Heart right ventricle (tissue), 16 donors: Measurements from ENCODE around the gene NR2E3. TPM values are rescaled to one million over a fixed set of nuclear protein-coding genes. Genes with fewer than 3 reads are reported as not detected.

Experiments
- ATAC-seq, 8 donors: fragments of 200-7000 bp; cut with Tn5 transposase; one replicate each; pipeline ENCODE4 v1.9.1; 2020; ENCODE audit warnings: mild to moderate bottlenecking in 8 of 8, moderate library complexity in 8 of 8, moderate number of reproducible peaks in 1 of 8
- DNase-seq, 2 donors: peaks; one replicate each; pipeline ENCODE4 v3.0.0-alpha.2; 2020
- H3K27ac ChIP-seq, 10 donors: fragments of 200-600 bp; sonication (generic) in 2 of 10; one replicate each; pipeline versions ENCODE4 v1.5.0 to v1.8.0; 2020 to 2022; ENCODE audit warnings: mild to moderate bottlenecking in 3 of 10
- H3K27me3 ChIP-seq, 7 donors: fragments of 200-600 bp; one replicate each; pipeline ENCODE4 v1.8.0; 2021 to 2022; ENCODE audit warnings: mild to moderate bottlenecking in 2 of 7
- H3K36me3 ChIP-seq, 9 donors: fragments of 200-600 bp; sonication (generic) in 1 of 9; one replicate each; pipeline versions ENCODE4 v1.5.0 to v1.8.0; 2020 to 2022; ENCODE audit warnings: mild to moderate bottlenecking in 2 of 9
- H3K4me1 ChIP-seq, 9 donors: fragments of 200-600 bp; sonication (generic) in 1 of 9; one replicate each; pipeline versions ENCODE4 v1.5.0 to v1.8.0; 2020 to 2022; ENCODE audit warnings: mild to moderate bottlenecking in 4 of 9
- H3K4me3 ChIP-seq, 10 donors: fragments of 200-600 bp; sonication (generic) in 2 of 10; one replicate each; pipeline versions ENCODE4 v1.5.0 to v1.8.0; 2020 to 2022; ENCODE audit warnings: mild to moderate bottlenecking in 7 of 10, moderate library complexity in 2 of 10
- H3K9me3 ChIP-seq, 11 donors: fragments of 200-600 bp in 10 of 11; sonication (generic) in 2 of 11; one replicate each; pipeline versions ENCODE4 v1.5.0 to v1.8.0; 2013 to 2022; ENCODE audit warnings: mild to moderate bottlenecking in 2 of 11, control low read depth in 1 of 11, moderate library complexity in 1 of 11
- WGBS, 2 donors: extraction: QIAGEN DNeasy Blood & Tissue Kit; methylation state at CpG; one replicate each; pipeline ENCODE4 v1.1.7; 2013; ENCODE audit warnings: inconsistent platforms in 1 of 2; 5-methylcytosine and 5-hydroxymethylcytosine counted together
- intact Hi-C, 10 donors: fragments of 100-400 bp; cut with DNase I; formaldehyde crosslinking; loops; one replicate each; pipeline versions ENCODE4 v1.11.1 to v1.14.2; 2022
- polyA plus RNA-seq, 2 donors: library from polyadenylated mRNA; stranded (reverse); fragments of 200-250 nt; gene quantifications; one replicate each; pipeline ENCODE4 v1.2.3, GENCODE V29; 2013
- total RNA-seq, 10 donors: library from RNA; stranded (reverse); fragmentation: NEBNext Ultra II Directional in 3 of 10; extraction: Animal tissue kit (Norgen Biotek cat#: 25700) in 3 of 10; gene quantifications; one replicate each; pipeline versions ENCODE4 v1.2.1 to v1.2.4, GENCODE V29; 2021 to 2023
- TF ChIP-seq, protein P1 (sequence below), 9 donors: fragments of 200-600 bp; sonication (generic) in 2 of 9; IDR thresholded peaks; one replicate each; pipeline versions ENCODE4 v1.5.0 to v1.8.0; 2021 to 2022; ENCODE audit warnings: antibody characterized with exemption in 9 of 9, mild to moderate bottlenecking in 5 of 9, moderate library complexity in 1 of 9
- donor health status: Arrhythmogenic right ventricular cardiomyopathy.
- donor health status: ischemic (EF 13 %, LVEDD 7.1; RV severe dilation, severe dysfunction).
- donor health status: healthy with polysubstance abuse.
- donor health status: DM: no; HTN: yes; CAD: no.
- donor health status: DM: no; HTN: no; CAD: no.
- donor health status: ischemic (EF 25% LVEDD 6.9; RV normal size, moderate dysfunction).
- donor health status: ischemic (EF 25% LVEDD 5.7; RV mildly dilated, moderate dysfunction).
- donor health status: healthy.
- donor health status: DM: yes; HTN: yes; CAD: no.
- donor health status: Ischemic cardiomyopathy.
- donor health status: ischemic (EF 35%, LVEDD 5.7; RV mildly dilated, moderate dysfunction).
- donor health status: nonischemic (EF 11% LVEDD 7.7; RV severe dilation, severe dysfunction).
- donor health status: DM: yes; HTN: yes; CAD: no.
- donor health status: PGD.
- donor health status: ischemic (EF 29% LVEDD 5.4; RV normal size, mild dysfunction).
- donor health status: nonischemic (EF 23%, LVEDD 6.1; RV moderate dilation, normal function).

NR2E3 gene
- total and polyA plus RNA-seq, 12 donors = 0.04 to 0.26 (median 0.13) TPM; not detected in 8

DNA sequence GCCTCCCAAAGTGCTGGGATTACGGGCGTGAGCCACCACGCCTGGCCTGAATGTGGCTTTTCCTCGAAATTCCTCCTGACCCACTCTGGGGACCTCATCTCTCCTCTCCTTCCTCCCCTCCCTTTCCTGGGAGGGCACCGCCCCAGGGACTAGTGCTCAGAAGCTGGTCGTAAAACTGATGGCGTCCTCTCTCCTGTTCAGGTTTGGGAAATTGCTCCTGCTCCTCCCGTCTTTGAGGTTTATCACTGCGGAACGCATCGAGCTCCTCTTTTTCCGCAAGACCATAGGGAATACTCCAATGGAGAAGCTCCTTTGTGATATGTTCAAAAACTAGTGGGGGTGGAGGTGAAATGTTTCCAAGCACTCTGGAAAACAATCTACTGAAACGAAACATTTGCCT is 7.0 kb downstream of the NR2E3 start:
- intact Hi-C loops = no loop called here
- DNase-seq = no peak
- no peak overlapping the region for H3K27ac ChIP-seq
- no peak overlapping the region for H3K4me3 ChIP-seq
- WGBS, 2 donors = 93 to 96% methylated on average over 13 of the region's 13 CpGs
- peaks cover 0 to 38% (median 11%) of the 10 kb centered on the region in 11 donors for H3K9me3 ChIP-seq
- TF ChIP-seq, protein P1, sequence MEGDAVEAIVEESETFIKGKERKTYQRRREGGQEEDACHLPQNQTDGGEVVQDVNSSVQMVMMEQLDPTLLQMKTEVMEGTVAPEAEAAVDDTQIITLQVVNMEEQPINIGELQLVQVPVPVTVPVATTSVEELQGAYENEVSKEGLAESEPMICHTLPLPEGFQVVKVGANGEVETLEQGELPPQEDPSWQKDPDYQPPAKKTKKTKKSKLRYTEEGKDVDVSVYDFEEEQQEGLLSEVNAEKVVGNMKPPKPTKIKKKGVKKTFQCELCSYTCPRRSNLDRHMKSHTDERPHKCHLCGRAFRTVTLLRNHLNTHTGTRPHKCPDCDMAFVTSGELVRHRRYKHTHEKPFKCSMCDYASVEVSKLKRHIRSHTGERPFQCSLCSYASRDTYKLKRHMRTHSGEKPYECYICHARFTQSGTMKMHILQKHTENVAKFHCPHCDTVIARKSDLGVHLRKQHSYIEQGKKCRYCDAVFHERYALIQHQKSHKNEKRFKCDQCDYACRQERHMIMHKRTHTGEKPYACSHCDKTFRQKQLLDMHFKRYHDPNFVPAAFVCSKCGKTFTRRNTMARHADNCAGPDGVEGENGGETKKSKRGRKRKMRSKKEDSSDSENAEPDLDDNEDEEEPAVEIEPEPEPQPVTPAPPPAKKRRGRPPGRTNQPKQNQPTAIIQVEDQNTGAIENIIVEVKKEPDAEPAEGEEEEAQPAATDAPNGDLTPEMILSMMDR (IDR thresholded peaks at IDR 0.05) = no peak
- no peaks in the 10 kb centered on the region for H3K27me3 ChIP-seq
- ATAC-seq = no peak
- peaks cover 0 to 15% (median 6%) of the 10 kb centered on the region in 9 donors for H3K36me3 ChIP-seq
- peaks cover 0 to 4% (median 0%) of the 10 kb centered on the region in 9 donors for H3K4me1 ChIP-seq

DNA sequence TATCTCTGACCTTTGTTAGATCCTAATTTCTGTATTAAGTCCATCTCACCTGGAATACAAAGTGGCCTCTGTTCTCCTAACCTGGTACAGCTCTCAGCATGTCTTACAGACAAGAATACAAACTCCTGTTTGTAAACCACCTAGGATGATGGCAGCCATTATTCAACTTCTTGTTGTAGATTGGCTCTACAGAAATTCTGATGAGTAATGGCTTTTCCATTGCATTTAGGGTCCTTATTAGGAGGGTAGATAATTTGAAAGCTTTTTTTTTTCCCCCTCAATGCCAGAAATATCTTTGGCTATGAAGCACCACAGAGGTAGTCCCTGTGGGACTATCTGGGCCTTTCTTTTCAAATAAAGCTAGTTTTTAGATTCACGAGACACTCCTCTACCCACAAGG is 9.8 kb downstream of the NR2E3 start:
- no peaks in the 10 kb centered on the region for H3K4me1 ChIP-seq
- no peak overlapping the region for H3K4me3 ChIP-seq
- no peak overlapping the region for H3K27ac ChIP-seq
- H3K36me3 ChIP-seq = peaks cover 0 to 42% (median 16%) of the 10 kb centered on the region in 9 donors
- intact Hi-C loops = no loop called here
- 93 to 97% methylated on average over 1 of the region's 1 CpG for WGBS, 2 donors
- H3K9me3 ChIP-seq = peaks cover 0 to 54% (median 19%) of the 10 kb centered on the region in 11 donors
- no peak for DNase-seq
- TF ChIP-seq, protein P1 (IDR thresholded peaks at IDR 0.05) = no peak
- no peaks in the 10 kb centered on the region for H3K27me3 ChIP-seq
- no peak for ATAC-seq

DNA sequence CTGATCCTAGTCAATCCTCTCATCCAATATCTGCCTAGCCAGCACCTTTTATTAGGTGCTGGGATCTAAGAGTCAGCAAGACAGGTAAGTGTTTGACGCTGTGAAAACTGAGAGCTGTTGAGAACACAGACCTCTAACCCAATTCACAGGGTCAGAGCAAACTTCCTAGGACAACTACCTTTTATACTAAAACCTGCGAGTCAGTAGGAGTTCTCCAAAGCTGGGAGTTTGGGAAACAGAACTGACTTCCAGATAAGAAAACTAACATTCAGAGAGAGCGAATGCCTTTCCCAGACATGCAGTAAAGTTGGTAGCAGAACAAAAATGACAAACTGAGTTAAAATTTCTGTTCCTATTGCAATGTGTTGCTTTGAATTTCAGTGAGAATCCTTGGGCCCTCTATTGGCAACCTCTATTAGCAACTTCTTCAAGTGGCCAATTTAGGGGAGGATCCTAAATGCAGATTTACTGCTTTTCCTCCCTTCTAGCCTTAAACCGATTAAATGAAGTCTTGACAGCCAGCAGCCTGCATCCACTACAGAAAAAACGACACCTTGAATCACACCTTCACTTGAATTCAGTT is 11.3 kb downstream of the NR2E3 start:
- ATAC-seq (no peak), DNase-seq (no peak)
- peaks cover 0 to 58% (median 24%) of the 10 kb centered on the region in 9 donors for H3K36me3 ChIP-seq
- no peak overlapping the region for H3K4me3 ChIP-seq
- no peaks in the 10 kb centered on the region for H3K4me1 ChIP-seq
- intact Hi-C loops = no loop called here
- no peaks in the 10 kb centered on the region for H3K27me3 ChIP-seq
- H3K27ac ChIP-seq = no peak overlapping the region
- WGBS, 2 donors = 91 to 92% methylated on average over 5 of the region's 5 CpGs
- TF ChIP-seq, protein P1 (IDR thresholded peaks at IDR 0.05) = no peak
- peaks cover 0 to 54% (median 19%) of the 10 kb centered on the region in 11 donors for H3K9me3 ChIP-seq

DNA sequence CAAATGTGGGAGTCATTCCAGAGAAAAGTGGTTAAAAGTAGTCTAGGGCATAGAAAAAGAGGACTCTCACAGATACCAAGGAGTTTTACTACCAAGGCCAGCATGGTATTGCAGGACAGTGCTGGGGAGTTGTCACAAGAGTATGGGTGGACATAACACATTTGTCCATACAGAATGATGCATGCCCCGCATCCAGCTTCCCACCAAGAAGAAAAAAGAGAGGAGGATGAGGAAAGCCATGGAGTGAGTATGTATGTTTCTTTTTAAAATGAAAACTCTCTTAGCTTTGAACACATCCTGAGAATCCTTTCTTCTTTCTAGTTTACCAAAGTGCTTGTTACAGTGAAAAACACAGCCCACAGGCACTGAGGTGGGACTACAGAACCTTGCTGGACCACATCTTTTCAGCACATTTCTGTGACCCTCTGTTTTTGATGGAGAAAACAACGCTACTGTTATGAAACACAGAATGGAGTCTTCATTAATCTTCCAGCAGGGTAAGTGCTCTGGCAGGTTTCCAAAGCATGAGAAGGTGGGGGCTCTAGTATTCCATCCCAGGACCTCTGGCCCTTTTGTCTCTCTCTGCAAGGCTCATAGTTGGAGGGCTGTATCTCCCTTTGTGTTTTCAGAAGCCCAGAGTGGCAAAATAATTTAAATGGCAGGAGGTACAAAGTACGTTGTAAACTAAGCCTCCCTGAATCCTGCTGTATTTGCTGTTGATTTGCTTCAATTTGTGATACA is 12.7 kb downstream of the NR2E3 start:
- ATAC-seq = no peak

More for the DNA sequence above, 12.7 kb downstream of the NR2E3 start:
- intact Hi-C loops = no loop called here
- H3K9me3 ChIP-seq = peaks cover 0 to 54% (median 19%) of the 10 kb centered on the region in 11 donors
- no peaks in the 10 kb centered on the region for H3K4me1 ChIP-seq
- 96 to 98% methylated on average over 3 of the region's 3 CpGs for WGBS, 2 donors
- TF ChIP-seq, protein P1 (IDR thresholded peaks at IDR 0.05) = no peak
- DNase-seq = no peak
- no peak overlapping the region for H3K4me3 ChIP-seq
- no peaks in the 10 kb centered on the region for H3K27me3 ChIP-seq
- peaks cover 0 to 72% (median 36%) of the 10 kb centered on the region in 9 donors for H3K36me3 ChIP-seq
- no peak overlapping the region for H3K27ac ChIP-seq
